HG02884 (cell line): ENCODE measurements around the gene HACD1.
"Not testable (repeated sequence)": the region's sequence is repeated elsewhere in the genome, so short reads cannot be mapped to it uniquely, and the experiment has no call there.

ENCODE experiments used
- ATAC-seq: cut with Tn5 transposase; IDR thresholded peaks from one replicate; pipeline ENCODE4 v1.9.1; 2021; ENCODE audit warnings: mild to moderate bottlenecking, moderate library complexity; ENCODE audit not compliant: unreplicated experiment

Gene HACD1

GRCh38 chr10:17587321-17587720, 29.9 kb downstream of the HACD1 start:
- not testable (repeated sequence) for ATAC-seq

DNA sequence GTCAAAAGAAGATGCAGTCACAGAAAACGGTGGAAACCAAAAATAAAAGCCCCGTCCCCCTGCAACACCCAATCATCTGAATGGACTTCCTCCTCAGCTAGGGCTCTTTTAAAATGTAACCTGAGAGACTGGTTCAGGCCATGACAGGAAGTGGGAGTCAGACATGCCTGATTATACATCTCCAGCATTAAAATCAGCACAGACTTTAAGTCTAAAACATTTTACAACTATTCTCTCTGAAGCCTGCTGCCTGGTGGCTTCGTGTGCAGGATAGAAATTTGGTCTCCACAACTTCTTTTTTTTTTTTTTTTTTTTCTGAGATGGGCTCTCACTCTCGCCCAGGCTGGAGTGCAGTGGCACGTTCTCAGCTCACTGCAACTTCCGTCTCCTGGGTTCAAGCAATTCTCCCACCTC, 30.3 kb downstream of the HACD1 start:
- ATAC-seq = no peak

- no peak for ATAC-seq
These were observed 32.2 kb downstream of the HACD1 start for GRCh38 chr10:17585016-17585415.

DNA sequence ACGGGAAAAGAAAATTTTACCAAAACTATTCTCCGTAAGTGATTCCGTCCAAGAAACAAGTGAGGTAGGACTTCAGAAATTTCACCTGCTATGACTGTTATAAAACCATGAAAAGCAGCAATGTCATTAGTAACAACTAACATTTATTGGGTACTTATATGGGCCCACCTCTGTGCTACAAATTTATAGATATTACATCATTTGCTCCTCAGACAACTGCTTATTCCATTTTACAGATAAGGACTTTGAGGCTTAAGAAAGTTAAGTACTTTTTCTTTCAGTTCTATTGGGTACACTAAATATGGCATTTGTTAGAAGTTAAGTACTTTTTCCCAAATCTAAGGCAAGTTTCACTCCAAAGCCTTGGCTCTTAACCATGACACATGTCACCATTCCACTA, 36.3 kb downstream of the HACD1 start:
- no peak for ATAC-seq

DNA sequence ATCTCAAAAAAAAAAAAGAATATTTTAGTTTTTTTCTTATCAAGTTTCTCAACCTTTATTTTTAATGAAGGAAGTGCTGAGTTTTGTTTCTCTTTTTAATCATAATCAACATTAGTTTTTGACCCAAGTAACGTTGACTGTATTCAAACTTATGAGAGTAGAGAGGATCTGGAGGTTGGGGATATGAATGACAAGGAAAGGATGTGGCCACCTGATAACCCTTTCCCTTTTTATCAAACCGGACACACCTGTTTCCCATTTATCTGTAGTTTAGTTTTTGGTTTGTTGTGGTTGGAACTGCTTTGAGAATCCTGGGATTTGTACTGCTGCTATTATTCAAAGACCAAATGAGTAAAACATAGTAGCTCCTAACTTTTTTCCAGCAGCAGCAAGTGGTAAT, 38.6 kb downstream of the HACD1 start:
- ATAC-seq = no peak

DNA sequence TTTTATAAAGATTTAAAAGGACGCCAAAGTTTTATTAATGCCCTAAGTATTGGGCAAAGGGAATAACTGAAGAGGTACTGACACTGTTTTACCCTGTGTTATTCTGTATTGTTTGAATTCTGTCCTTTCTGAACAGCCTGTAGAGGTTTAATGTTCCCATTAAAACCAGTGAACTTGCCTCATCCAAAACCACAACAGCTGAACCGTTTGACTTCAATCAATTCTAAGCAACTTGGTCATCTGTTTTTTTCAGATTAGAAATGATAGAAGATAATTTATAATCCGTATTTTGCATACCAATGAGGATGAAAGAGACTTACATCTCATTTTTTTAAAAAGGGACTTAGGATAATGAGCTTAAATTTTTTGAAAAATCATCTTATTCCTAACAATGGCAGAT, 40.4 kb downstream of the HACD1 start:
- ATAC-seq = no peak

DNA sequence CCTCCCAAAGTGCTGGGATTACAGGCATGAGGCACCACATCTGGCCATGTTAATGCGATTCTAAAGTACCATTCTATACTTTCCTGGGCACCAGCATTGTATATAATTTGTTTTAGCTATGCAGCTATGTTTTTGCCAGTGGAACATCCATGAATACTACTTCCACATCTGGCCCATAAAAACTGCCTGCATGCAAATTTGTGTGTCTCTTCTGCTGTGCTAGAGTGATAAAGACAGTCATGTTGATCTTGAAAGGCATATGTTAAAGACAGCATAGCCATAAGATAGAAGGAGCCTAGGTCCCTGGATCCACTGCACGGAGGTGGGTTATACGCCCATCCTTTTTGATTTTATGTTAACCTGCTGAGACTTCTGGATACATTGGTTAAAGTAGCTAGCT, 52.3 kb downstream of the HACD1 start:
- ATAC-seq = no peak

- ATAC-seq = no peak
These were observed 53.7 kb downstream of the HACD1 start for GRCh38 chr10:17563452-17563851.

DNA sequence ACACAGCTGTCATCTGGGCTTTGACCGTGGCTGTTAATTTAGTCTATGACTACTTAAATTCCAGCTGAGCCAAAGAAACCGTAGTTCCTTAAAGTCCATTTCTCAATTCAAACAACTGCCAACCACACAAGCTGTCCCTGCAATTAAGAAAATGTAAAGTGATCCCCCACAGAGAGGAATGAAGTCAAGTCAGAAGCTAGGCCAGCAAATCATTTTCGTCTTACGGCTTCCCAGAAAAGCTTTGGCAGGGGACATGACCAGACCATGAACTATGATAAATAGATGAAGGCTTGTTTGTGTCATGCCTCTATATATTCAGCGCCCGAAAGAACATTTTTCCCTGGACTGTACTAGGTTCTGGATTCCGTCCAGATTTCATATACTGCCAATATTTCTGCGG, 54.6 kb downstream of the HACD1 start:
- no peak for ATAC-seq

DNA sequence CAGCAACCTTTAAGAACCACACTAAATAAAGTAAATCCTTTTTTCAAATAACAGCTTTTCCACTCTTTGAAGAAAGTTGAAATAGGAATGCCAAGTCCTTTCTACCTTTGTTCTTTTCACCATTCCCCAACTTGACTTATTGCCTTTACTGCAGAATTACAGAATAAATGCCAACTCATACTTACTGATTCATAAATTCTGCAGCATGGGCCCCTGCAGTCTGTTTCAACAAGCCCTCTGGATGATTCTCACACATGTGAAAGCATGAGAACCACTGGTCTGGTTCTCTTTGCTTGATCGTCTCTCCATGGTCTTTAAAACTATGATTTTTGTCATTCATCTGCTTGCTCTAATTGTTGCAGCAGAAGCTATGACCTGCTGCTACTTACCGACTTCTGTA, 56.1 kb downstream of the HACD1 start:
- ATAC-seq = no peak

DNA sequence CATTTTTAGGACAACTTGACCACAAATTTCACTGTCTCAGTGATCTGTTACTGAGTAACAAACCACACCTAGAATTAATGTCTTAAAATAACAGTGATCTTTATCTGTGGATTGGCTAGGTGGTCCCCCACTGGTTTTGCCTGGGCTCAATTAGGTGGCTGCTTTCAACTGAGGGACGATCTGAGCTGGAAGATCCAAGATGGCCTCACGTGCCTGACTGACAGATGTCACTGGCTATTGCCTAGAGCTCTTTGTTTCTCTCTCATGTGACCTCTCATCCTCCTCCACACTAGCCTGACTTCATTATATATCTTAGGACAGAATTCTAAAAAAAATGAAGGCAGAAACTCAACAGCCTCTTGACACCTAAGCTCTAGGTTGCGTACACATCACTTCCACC, 59.7 kb downstream of the HACD1 start:
- ATAC-seq = no peak

- ATAC-seq = no peak
These were observed 68.4 kb downstream of the HACD1 start for GRCh38 chr10:17548770-17549169.

DNA sequence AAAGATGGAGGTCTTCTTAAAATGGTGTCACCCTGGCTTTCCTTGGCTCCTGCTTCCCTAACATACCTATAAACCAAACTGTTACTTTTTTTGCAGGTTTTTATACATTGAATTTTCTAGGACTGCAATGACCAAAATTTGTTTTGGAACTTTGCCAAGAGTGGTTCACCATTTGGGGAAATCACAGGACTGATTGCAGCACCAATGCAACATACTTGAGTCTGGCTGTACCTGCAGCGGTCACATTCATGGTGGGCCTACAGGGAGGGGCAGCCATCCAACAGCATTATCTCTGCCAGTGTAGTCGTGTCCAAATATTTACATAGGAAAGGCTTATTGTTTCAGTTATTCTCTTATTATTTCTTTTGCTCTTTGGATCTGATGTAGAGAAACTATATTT, 69.0 kb downstream of the HACD1 start:
- no peak for ATAC-seq

GRCh38 chr10:17547060-17547459, 70.1 kb downstream of the HACD1 start:
- ATAC-seq = no peak

DNA sequence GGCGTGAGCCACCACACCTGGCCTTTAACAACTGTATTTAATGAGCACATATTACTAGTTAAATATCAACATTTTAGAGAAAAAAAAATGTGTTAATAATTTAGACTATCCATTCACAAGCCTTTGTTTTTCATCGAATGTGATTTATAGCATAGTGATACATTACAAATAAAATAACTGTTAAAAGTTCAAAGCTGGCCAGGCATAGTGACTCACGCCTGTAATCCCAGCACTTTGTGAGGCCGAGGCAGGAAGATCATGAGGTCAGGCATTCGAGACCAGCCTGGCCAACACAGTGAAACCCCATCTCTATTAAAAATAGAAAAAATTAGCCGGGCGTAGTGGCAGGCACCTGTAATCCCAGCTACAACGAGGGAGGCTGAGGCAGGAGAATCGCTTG, 72.7 kb downstream of the HACD1 start:
- ATAC-seq = no peak
